ENCODE results near the gene RANGRF. TPM values are rescaled to one million over a fixed set of nuclear protein-coding genes. Genes with fewer than 3 reads are reported as not detected.

Gene RANGRF
- total RNA-seq, 1 experiment from 2014 or later = 12.7 TPM

DNA sequence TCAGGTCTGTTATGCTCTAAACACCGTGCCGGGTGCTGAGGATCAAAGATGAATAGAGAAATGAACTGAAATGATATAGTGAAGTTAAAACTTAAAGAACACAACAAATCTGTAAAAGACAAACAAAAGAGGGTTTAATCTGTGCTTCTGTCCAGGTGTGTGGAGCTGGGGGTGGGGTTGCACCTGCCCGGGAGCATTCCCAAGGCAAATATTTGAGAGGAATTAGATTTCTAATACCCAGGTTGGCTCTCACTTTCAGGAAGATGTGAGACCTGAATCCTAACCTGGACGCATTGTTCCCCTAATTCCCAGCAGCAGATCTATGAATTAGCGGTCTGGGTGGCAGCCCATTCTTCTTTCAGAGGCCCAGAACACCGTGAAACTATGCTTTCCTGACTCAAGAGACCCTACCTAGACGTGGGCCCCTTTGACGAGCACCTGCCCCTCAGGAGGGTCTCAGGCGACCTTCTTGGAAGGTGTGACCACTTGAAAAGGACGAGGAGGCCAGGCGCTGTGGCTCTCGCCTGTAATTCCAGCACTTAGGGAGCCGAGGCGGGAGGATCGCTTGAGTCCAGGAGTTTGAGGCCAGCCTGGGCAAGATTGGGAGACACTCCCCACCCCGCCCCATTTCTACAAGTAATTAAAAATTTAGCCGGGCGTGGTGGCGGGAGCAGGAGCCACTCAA is 677 bp upstream of the RANGRF start:
- peak; percentile 46 for DNase-seq
- H3K27me3 ChIP-seq (ENCODE audit: control insufficient read depth, insufficient read depth, low read length) = no peaks in the 10 kb centered on the region
- peak overlapping the region; percentile 94 for H3K4me3 ChIP-seq (ENCODE audit: insufficient read depth, low read depth, low read length)
- H3K36me3 ChIP-seq (replicated peaks; ENCODE audit: control insufficient read depth, insufficient read depth, low read length) = no peaks in the 10 kb centered on the region

DNA sequence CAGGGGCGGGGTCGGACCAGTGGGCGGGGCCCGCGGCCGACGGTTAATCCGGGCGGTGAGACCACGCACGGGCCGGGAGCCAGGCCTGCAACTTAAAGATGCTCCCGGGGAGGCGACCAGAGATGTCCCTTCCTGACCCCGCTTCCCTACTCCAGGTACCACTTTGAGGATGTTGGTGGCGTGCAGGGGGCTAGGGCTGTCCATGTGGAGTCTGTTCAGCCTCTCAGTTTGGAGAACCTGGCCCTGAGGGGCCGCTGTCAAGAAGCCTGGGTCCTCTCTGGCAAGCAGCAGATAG is 580 bp downstream of the RANGRF start:
- Histone ChIP-seq H3K4me3 (ENCODE audit: insufficient read depth, low read depth, low read length) (peak overlapping the region; percentile 94), H3K36me3 (replicated peaks; ENCODE audit: control insufficient read depth, insufficient read depth, low read length) (no peaks in the 10 kb centered on the region), H3K27me3 (ENCODE audit: control insufficient read depth, insufficient read depth, low read length) (no peaks in the 10 kb centered on the region)
- peak; percentile 94 for DNase-seq

DNA sequence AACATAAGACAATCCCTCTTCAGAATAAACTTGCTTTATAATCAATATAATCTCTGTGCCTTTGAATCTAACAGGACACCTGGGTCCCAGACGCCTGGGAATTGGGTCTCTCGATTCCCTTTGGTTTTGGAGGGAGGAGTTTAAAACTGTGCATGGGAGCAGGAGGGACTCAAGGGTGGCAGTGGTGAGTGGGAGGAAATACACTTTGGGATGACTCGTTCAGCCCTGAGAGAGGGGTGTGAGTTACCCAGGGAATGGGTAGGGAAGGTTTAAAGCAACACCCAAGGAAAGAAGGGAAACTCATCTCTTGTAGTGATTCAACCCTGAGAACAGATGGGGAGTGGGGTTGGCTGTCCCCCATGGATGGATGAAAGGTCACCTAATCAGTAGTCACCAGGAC is 1.6 kb downstream of the RANGRF start:
- Histone ChIP-seq H3K36me3 (replicated peaks; ENCODE audit: control insufficient read depth, insufficient read depth, low read length) (no peaks in the 10 kb centered on the region), H3K27me3 (ENCODE audit: control insufficient read depth, insufficient read depth, low read length) (no peaks in the 10 kb centered on the region), H3K4me3 (ENCODE audit: insufficient read depth, low read depth, low read length) (no peak overlapping the region)
- no peak for DNase-seq

DNA sequence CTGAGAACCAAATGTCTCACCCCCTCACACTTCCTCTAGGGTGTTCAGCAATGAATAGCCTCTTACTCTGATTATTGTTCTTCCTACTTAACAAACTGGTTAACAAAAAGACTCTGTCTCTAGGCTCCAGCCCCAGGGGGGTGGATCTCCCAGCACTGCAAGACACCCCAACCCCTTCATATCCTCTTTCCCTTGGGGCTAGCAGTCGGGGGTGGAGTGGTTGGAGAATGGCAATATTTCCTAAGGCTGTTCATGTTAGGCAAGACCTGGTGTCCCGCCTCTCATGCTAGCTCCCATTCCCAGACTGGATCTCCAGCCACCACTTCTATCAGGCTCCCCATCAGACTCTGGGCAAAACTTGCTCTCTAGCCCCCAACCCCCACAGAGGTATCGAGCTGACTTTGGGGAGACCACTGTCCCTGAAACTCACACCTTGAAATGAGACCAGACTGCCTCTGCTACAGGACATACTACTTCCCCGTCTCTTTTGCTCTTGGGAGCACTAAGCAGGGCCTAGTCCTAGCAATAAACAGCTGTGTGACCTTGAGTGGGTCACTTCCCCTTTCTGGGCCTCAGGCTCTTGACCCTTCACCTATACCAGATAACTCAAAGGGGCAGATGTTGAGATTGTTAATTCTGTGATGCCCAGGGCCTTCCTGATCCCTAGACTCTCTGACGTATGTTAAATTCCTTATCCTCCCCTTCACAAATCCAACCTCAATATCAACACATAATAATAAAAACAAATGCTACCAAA is 4.3 kb downstream of the RANGRF start:
- no peaks in the 10 kb centered on the region for H3K27me3 ChIP-seq (ENCODE audit: control insufficient read depth, insufficient read depth, low read length)
- no peak overlapping the region for H3K4me3 ChIP-seq (ENCODE audit: insufficient read depth, low read depth, low read length)
- no peaks in the 10 kb centered on the region for H3K36me3 ChIP-seq (replicated peaks; ENCODE audit: control insufficient read depth, insufficient read depth, low read length)
- DNase-seq = no peak

DNA sequence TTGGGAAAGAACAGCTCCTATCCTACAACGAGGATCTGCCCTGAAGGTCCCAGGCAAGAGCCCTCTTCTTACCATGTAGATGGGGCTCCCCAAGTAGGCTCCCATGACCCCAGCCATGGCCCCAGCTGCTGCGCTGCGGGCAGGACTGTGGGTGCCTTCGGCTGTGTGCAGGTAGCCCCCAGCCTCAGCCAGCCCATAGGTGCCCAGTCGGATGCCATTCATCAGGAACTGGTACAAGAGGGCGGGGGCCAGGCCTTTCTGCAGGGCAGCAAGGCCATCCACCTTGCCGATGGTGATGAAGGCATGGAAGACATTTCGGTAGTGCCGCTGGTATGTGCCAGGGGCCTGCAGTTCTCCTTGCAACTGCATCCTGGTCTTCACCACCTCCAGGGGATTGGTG is 5.9 kb downstream of the RANGRF start:
- Histone ChIP-seq H3K4me3 (ENCODE audit: insufficient read depth, low read depth, low read length) (no peak overlapping the region), H3K36me3 (replicated peaks; ENCODE audit: control insufficient read depth, insufficient read depth, low read length) (no peaks in the 10 kb centered on the region), H3K27me3 (ENCODE audit: control insufficient read depth, insufficient read depth, low read length) (no peaks in the 10 kb centered on the region)
- DNase-seq = no peak

DNA sequence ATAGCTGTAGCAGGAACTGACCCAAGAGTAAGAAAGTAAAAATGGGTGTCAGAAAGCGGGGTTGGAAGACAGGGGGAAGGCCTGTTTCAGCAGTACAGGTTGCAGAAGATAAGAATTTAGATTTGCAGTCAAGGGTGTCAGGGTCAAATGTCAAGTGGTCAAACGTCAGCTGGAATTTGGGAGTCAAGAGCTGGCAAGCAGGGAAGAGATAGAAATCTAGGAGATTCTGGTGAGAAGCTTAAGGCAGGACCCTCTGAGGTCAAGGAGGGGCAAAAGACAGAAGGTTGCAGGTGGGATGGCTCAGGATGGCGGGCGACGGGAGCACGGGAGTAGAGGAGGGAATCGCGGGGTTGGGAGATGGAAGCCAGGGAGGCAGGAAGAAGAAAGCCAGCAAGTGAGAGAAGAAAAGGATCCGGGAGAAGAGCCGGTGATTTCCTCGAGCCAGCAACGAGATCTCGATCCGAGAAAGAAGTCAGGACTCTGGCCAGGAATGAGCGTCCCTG is 6.4 kb downstream of the RANGRF start:
- peak overlapping the region; percentile 70 for H3K4me3 ChIP-seq (ENCODE audit: insufficient read depth, low read depth, low read length)
- H3K27me3 ChIP-seq (ENCODE audit: control insufficient read depth, insufficient read depth, low read length) = no peaks in the 10 kb centered on the region
- no peak for DNase-seq
- no peaks in the 10 kb centered on the region for H3K36me3 ChIP-seq (replicated peaks; ENCODE audit: control insufficient read depth, insufficient read depth, low read length)

DNA sequence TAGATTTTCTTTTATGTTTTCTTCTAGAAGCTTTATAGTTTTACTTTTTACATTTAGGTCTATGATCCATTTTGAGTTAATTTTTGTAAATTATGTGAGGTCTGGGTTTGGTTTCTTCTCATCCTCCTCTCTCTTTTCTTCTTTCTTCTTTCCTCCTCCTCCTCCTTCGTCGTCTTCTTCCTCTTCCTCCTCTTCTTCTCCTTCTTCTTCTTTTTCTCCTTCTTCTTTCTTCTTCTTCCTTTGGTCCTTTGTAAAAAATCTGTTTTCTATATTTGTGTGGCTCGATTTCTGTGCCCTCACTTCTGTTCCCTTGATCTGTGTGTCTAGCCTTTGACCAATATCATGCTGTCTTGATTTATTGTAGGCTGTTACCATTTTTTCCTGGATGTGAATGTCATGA is 11.8 kb downstream of the RANGRF start:
- no peaks in the 10 kb centered on the region for H3K36me3 ChIP-seq (replicated peaks; ENCODE audit: control insufficient read depth, insufficient read depth, low read length)
- DNase-seq = no peak
- H3K27me3 ChIP-seq (ENCODE audit: control insufficient read depth, insufficient read depth, low read length) = no peaks in the 10 kb centered on the region
- H3K4me3 ChIP-seq (ENCODE audit: insufficient read depth, low read depth, low read length) = no peak overlapping the region

DNA sequence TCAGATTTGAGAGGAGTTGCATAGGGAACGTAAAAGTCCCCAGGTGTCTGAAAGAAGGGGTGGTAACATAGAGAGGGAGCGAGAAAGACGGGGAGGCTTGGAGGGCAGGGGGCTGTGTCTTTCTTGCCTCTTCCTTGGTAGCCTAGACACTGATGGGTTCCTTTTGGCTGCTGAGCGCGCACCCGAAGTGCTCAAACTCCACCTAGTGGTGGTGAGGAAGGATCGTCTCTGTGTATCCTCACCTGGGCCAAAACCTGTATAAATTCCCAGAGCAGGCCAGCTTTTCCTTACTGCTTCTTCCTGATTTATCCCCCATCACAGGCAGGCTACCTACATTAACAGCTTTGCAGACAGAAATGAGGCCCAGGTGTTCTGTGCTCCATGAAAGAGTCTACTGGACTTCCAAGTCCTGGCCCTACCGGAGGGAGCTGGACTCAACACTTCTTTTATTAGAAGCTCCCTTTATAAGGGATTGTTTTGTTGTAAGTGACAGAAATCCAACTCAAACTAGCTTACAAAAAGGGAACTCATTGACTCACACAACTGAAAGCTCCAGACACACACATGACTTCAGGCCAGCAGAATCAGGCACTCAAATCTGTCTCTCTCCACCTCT is 12.3 kb downstream of the RANGRF start:
- peak; percentile 92 for DNase-seq
- H3K36me3 ChIP-seq (replicated peaks; ENCODE audit: control insufficient read depth, insufficient read depth, low read length) = no peaks in the 10 kb centered on the region
- no peak overlapping the region for H3K4me3 ChIP-seq (ENCODE audit: insufficient read depth, low read depth, low read length)
- no peaks in the 10 kb centered on the region for H3K27me3 ChIP-seq (ENCODE audit: control insufficient read depth, insufficient read depth, low read length)

DNA sequence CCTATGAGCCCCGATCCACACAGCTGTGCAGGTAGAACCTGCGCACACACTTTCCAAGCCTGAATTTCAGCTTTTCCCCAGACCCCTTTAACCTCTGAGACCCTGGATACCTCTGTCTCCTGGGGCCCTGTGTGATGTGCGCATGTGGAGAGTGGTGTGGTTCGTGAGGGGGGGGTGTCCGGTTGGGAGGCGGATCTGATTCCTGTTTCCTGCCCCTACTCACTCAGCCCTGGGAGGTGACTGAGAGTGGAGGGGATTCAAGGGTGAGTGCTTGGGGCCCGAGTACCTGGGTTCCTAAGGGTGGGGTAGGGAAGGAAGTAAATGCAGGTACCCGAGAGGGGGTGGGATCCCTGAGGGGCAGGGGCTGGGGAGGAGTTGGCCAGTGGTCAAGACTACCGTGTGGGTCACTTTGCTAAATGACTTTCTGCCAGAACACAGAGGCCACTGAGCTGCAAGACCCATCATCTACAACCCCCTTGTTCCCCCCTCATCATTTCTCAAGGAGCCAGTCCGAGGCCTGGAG is 22.2 kb downstream of the RANGRF start:
- peak; percentile 37 for DNase-seq
- Histone ChIP-seq H3K4me3 (ENCODE audit: insufficient read depth, low read depth, low read length) (peak overlapping the region; percentile 2; the same call in 1 of the 2 replicates), H3K27me3 (ENCODE audit: control insufficient read depth, insufficient read depth, low read length) (peaks cover 15% of the 10 kb centered on the region)

DNA sequence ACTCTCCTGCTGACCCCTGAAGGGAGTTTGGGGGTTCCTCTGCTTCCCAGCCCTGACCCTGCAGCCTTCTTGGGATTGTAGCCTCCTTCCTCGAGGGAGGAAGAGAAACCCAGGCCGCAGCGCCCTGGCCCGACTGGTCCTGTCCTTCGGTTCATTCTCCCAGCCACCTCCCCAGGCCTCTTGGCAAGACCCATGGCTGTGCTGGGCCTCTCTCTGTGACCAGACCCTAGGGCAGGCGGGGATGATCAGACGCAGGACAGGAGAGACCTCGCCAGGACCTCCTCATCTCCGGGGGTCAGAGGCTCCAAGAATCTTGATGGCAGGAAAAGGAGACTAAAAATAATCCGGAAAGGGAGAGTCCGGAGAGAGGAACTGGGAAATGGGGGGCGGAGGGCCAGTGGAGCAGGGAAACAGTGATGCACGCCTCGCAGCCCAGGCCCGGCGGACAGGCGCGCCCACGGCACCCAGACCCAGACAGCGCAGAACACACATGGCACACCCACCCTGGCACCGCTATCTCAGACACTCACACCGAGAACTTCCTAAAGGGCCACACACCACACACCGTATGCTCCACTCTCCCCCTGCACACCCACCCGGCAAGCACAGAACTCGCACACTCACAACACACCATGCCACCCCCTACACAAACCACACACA is 22.8 kb downstream of the RANGRF start:
- peak; percentile 41 for DNase-seq
- Histone ChIP-seq H3K36me3 (replicated peaks; ENCODE audit: control insufficient read depth, insufficient read depth, low read length) (no peaks in the 10 kb centered on the region), H3K27me3 (ENCODE audit: control insufficient read depth, insufficient read depth, low read length) (peaks cover 21% of the 10 kb centered on the region), H3K4me3 (ENCODE audit: insufficient read depth, low read depth, low read length) (no peak overlapping the region)

More for the DNA sequence above, 22.2 kb downstream of the RANGRF start:
- H3K36me3 ChIP-seq (replicated peaks; ENCODE audit: control insufficient read depth, insufficient read depth, low read length) = no peaks in the 10 kb centered on the region

DNA sequence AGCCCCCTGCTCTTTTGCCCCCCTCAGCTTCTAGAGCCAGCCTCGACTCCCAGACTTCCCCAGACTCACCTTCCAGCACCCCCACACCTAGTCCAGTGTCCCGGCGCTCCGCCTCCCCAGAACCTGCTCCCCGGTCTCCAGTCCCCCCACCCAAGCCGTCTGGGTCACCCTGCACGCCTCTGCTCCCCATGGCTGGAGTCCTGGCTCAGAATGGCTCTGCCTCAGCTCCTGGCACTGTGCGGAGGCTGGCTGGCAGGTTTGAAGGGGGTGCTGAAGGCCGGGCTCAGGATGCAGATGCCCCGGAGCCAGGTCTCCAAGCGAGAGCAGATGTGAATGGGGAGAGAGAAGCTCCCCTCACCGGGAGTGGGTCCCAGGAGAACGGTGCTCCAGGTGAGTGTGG is 23.8 kb downstream of the RANGRF start:
- Histone ChIP-seq H3K4me3 (ENCODE audit: insufficient read depth, low read depth, low read length) (no peak overlapping the region), H3K36me3 (replicated peaks; ENCODE audit: control insufficient read depth, insufficient read depth, low read length) (no peaks in the 10 kb centered on the region), H3K27me3 (ENCODE audit: control insufficient read depth, insufficient read depth, low read length) (peaks cover 27% of the 10 kb centered on the region)
- DNase-seq = no peak

DNA sequence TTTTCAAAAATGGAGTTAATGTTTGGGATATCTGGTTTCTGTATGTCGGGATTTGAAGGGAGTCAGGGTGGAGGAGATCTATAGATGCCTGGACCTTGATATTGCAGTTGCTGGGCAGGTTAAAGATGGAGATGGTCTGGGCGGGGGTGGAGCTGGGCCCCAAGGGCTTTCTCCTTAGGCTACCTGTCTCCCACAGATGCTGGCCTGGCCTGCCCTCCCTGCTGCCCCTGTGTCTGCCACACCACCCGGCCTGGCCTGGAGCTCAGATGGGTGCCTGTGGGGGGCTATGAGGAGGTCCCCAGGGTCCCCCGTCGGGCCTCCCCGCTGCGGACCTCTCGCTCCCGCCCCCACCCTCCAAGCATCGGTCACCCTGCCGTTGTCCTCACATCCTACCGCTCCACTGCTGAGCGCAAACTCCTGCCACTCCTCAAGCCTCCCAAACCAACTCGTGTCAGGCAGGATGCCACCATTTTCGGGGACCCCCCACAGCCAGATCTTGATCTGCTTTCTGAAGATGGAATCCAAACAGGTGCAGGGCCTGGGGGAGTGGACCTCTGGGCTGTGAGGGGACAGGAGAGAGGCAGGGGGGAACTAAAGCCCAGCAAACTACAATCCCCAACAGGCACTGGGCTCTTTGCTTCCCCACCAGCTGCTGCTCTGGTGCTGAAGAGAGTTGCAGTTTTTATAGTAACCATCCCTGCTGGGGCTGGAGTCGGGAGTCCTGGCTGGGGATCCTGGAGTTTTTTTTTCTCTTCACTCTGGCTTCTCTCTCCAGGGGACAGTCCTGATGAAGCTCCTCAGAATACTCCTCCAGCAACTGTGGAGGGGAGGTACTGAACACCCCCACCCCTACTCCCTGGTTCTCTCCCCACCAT is 24.5 kb downstream of the RANGRF start:
- DNase-seq = peak; percentile 55

DNA sequence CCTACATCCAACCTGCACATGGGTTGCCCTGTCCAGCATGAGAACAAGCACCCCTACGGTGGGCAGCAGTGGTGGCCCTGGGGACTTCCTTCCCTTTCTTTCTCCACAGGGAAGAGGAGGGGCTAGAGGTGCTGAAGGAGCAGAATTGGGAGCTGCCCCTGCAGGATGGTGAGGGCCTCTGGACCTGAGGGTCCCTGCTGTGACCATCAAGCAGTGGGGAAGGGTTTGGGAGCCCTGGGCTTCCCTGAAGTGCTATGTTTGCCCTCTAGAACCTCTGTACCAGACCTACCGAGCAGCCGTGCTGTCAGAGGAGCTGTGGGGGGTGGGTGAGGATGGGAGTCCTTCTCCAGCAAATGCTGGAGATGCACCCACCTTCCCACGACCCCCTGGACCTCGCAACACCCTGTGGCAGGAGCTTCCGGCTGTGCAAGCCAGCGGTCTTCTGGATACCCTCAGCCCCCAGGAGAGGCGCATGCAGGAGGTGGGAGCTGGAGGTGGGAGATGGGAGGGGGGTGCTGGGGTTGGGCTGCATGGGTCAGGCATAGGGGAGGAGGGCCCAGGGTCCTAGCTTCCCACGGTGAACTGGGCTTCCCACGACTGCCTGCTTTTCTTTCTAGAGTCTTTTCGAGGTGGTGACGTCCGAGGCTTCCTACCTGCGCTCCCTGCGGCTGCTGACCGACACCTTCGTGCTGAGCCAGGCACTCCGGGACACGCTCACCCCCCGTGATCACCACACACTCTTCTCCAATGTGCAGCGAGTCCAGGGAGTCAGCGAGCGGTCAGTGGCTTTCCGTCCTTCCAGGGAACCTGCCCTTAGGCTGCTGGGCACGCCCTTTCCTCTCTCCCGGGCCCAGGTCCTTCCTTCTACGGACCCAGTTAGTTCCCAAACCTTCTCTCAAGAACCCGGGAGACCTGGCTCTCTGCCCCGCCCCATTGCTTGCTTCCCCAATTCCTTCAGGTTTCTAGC is 26.6 kb downstream of the RANGRF start:
- H3K4me3 ChIP-seq (ENCODE audit: insufficient read depth, low read depth, low read length) = peak overlapping the region; percentile 66
- H3K27me3 ChIP-seq (ENCODE audit: control insufficient read depth, insufficient read depth, low read length) = peaks cover 27% of the 10 kb centered on the region
- DNase-seq = peak; percentile 82
- H3K36me3 ChIP-seq (replicated peaks; ENCODE audit: control insufficient read depth, insufficient read depth, low read length) = no peaks in the 10 kb centered on the region

More for the DNA sequence above, 24.5 kb downstream of the RANGRF start:
- Histone ChIP-seq H3K4me3 (ENCODE audit: insufficient read depth, low read depth, low read length) (no peak overlapping the region), H3K27me3 (ENCODE audit: control insufficient read depth, insufficient read depth, low read length) (peaks cover 27% of the 10 kb centered on the region), H3K36me3 (replicated peaks; ENCODE audit: control insufficient read depth, insufficient read depth, low read length) (no peaks in the 10 kb centered on the region)

All from H7 (cell line).